ENCODE measurements around the gene SELE. TPM values are rescaled to one million over a fixed set of nuclear protein-coding genes. Genes with fewer than 3 reads are reported as not detected.

The SELE gene
- polyA plus RNA-seq (2013, experiment 1 of 2), result not detected
- polyA plus RNA-seq (2013, experiment 2 of 2), result not detected

GRCh38 chr1:169733924-169734323, at the start of gene SELE:
SELE (minus strand) TSS chr1:169734079; CDS start chr1:169733612, 467 bp downstream.
- Histone ChIP-seq H3K4me1 (ENCODE audit: control insufficient read depth, low read depth, low read length) (no peaks in the 10 kb centered on the region), H3K79me2 (ENCODE audit: control insufficient read depth, insufficient read depth, low read length) (no peaks in the 10 kb centered on the region), H3K27me3 (ENCODE audit: insufficient read depth, low read length, poor library complexity) (no peaks in the 10 kb centered on the region), H3K9ac (ENCODE audit: low read length) (no peak within 1 kb of the TSS), H3K4me3 (ENCODE audit: low read length) (no peak within 1 kb of the TSS), H3K23ac (ENCODE audit: low read length) (no peak within 1 kb of the TSS), H3K36me3 (ENCODE audit: control insufficient read depth, insufficient read depth, low read length) (no peaks in the 10 kb centered on the region), H3K4ac (ENCODE audit: low read depth, low read length) (no peak within 1 kb of the TSS), H2BK15ac (replicated peaks; ENCODE audit: low read depth) (no peak within 1 kb of the TSS), H3K27ac (ENCODE audit: low read depth, low read length) (no peak within 1 kb of the TSS), H3K79me1 (ENCODE audit: low read length) (no peaks in the 10 kb centered on the region), H4K8ac (ENCODE audit: low read depth, low read length) (no peak within 1 kb of the TSS), H2BK120ac (ENCODE audit: low read depth, low read length) (no peak within 1 kb of the TSS), H3K56ac (ENCODE audit: low read length) (no peak within 1 kb of the TSS), H3K18ac (ENCODE audit: low read length) (no peak within 1 kb of the TSS), H2BK5ac (ENCODE audit: low read length) (no peak within 1 kb of the TSS), H4K5ac (ENCODE audit: low read length) (no peak within 1 kb of the TSS), H3K4me2 (ENCODE audit: low read length) (no peak within 1 kb of the TSS), H2AK5ac (ENCODE audit: low read length) (no peak within 1 kb of the TSS)
- no CpG with 5 or more reads among the region's 7 CpGs for WGBS (ENCODE audit: extremely low coverage, insufficient coverage, low lambda C conversion rate)
- no peak for DNase-seq

GRCh38 chr1:169782596-169782995, 48.7 kb upstream of the SELE start:
- Histone ChIP-seq H3K9ac (ENCODE audit: low read length) (no peak overlapping the region), H3K18ac (ENCODE audit: low read length) (no peak overlapping the region), H3K27ac (ENCODE audit: low read depth, low read length) (no peak overlapping the region), H2BK120ac (ENCODE audit: low read depth, low read length) (no peak overlapping the region), H3K36me3 (ENCODE audit: control insufficient read depth, insufficient read depth, low read length) (no peaks in the 10 kb centered on the region), H3K23ac (ENCODE audit: low read length) (no peak overlapping the region), H4K8ac (ENCODE audit: low read depth, low read length) (no peak overlapping the region), H3K56ac (ENCODE audit: low read length) (no peak overlapping the region), H3K4me2 (ENCODE audit: low read length) (no peak overlapping the region), H3K4ac (ENCODE audit: low read depth, low read length) (no peak overlapping the region), H3K79me1 (ENCODE audit: low read length) (no peaks in the 10 kb centered on the region), H3K4me3 (ENCODE audit: low read length) (no peak overlapping the region), H3K4me1 (ENCODE audit: control insufficient read depth, low read depth, low read length) (peaks cover 3% of the 10 kb centered on the region), H3K27me3 (ENCODE audit: insufficient read depth, low read length, poor library complexity) (no peaks in the 10 kb centered on the region), H3K79me2 (ENCODE audit: control insufficient read depth, insufficient read depth, low read length) (no peaks in the 10 kb centered on the region), H2BK5ac (ENCODE audit: low read length) (no peak overlapping the region), H2AK5ac (ENCODE audit: low read length) (no peak overlapping the region), H2BK15ac (replicated peaks; ENCODE audit: low read depth) (no peak overlapping the region), H4K5ac (ENCODE audit: low read length) (no peak overlapping the region)
- no peak for DNase-seq
- WGBS (ENCODE audit: extremely low coverage, insufficient coverage, low lambda C conversion rate), result no CpG with 5 or more reads among the region's 3 CpGs

- Histone ChIP-seq H2AK5ac (ENCODE audit: low read length) (no peak overlapping the region), H3K23ac (ENCODE audit: low read length) (no peak overlapping the region), H3K4me3 (ENCODE audit: low read length) (no peak overlapping the region), H3K79me2 (ENCODE audit: control insufficient read depth, insufficient read depth, low read length) (no peaks in the 10 kb centered on the region), H3K4ac (ENCODE audit: low read depth, low read length) (peak overlapping the region; percentile 70), H3K79me1 (ENCODE audit: low read length) (no peaks in the 10 kb centered on the region), H2BK5ac (ENCODE audit: low read length) (no peak overlapping the region), H3K4me2 (ENCODE audit: low read length) (no peak overlapping the region), H3K18ac (ENCODE audit: low read length) (no peak overlapping the region), H3K4me1 (ENCODE audit: control insufficient read depth, low read depth, low read length) (peaks cover 10% of the 10 kb centered on the region), H3K56ac (ENCODE audit: low read length) (no peak overlapping the region), H3K27ac (ENCODE audit: low read depth, low read length) (no peak overlapping the region), H2BK15ac (replicated peaks; ENCODE audit: low read depth) (no peak overlapping the region), H2BK120ac (ENCODE audit: low read depth, low read length) (no peak overlapping the region), H3K27me3 (ENCODE audit: insufficient read depth, low read length, poor library complexity) (no peaks in the 10 kb centered on the region), H4K5ac (ENCODE audit: low read length) (no peak overlapping the region), H3K9ac (ENCODE audit: low read length) (no peak overlapping the region), H4K8ac (ENCODE audit: low read depth, low read length) (no peak overlapping the region), H3K36me3 (ENCODE audit: control insufficient read depth, insufficient read depth, low read length) (no peaks in the 10 kb centered on the region)
- no peak for DNase-seq
- no CpG with 5 or more reads among the region's 4 CpGs for WGBS (ENCODE audit: extremely low coverage, insufficient coverage, low lambda C conversion rate)
Measured at GRCh38 chr1:169779970-169780369, 46.1 kb upstream of the SELE start.

GRCh38 chr1:169779150-169779549, 45.3 kb upstream of the SELE start:
- H3K56ac ChIP-seq (ENCODE audit: low read length), result no peak overlapping the region
- H3K36me3 ChIP-seq (ENCODE audit: control insufficient read depth, insufficient read depth, low read length), result no peaks in the 10 kb centered on the region

GRCh38 chr1:169776440-169776839, 42.6 kb upstream of the SELE start:
- H3K18ac ChIP-seq (ENCODE audit: low read length), result no peak overlapping the region
- no peak overlapping the region for H4K8ac ChIP-seq (ENCODE audit: low read depth, low read length)
- no peaks in the 10 kb centered on the region for H3K79me2 ChIP-seq (ENCODE audit: control insufficient read depth, insufficient read depth, low read length)
- no peak overlapping the region for H3K56ac ChIP-seq (ENCODE audit: low read length)
- no peak overlapping the region for H3K4me2 ChIP-seq (ENCODE audit: low read length)
- no peak overlapping the region for H3K4me3 ChIP-seq (ENCODE audit: low read length)
- no peak overlapping the region for H3K9ac ChIP-seq (ENCODE audit: low read length)
- H2BK5ac ChIP-seq (ENCODE audit: low read length), result no peak overlapping the region
- H3K27ac ChIP-seq (ENCODE audit: low read depth, low read length), result no peak overlapping the region
- no peak overlapping the region for H4K5ac ChIP-seq (ENCODE audit: low read length)
- no peak overlapping the region for H3K4ac ChIP-seq (ENCODE audit: low read depth, low read length)
- H2BK120ac ChIP-seq (ENCODE audit: low read depth, low read length), result no peak overlapping the region
- peaks cover 10% of the 10 kb centered on the region for H3K4me1 ChIP-seq (ENCODE audit: control insufficient read depth, low read depth, low read length)
- H3K36me3 ChIP-seq (ENCODE audit: control insufficient read depth, insufficient read depth, low read length), result no peaks in the 10 kb centered on the region
- no peak overlapping the region for H2AK5ac ChIP-seq (ENCODE audit: low read length)
- no peaks in the 10 kb centered on the region for H3K79me1 ChIP-seq (ENCODE audit: low read length)
- no peaks in the 10 kb centered on the region for H3K27me3 ChIP-seq (ENCODE audit: insufficient read depth, low read length, poor library complexity)
- no peak overlapping the region for H3K23ac ChIP-seq (ENCODE audit: low read length)
- no peak for DNase-seq
- no CpG with 5 or more reads among the region's 3 CpGs for WGBS (ENCODE audit: extremely low coverage, insufficient coverage, low lambda C conversion rate)
- no peak overlapping the region for H2BK15ac ChIP-seq (replicated peaks; ENCODE audit: low read depth)

More at GRCh38 chr1:169779150-169779549, 45.3 kb upstream of the SELE start:
- H3K4me3 ChIP-seq (ENCODE audit: low read length), result no peak overlapping the region
- H2BK5ac ChIP-seq (ENCODE audit: low read length), result no peak overlapping the region
- no peak overlapping the region for H3K9ac ChIP-seq (ENCODE audit: low read length)
- H3K79me1 ChIP-seq (ENCODE audit: low read length), result no peaks in the 10 kb centered on the region
- H2AK5ac ChIP-seq (ENCODE audit: low read length), result no peak overlapping the region
- no peak overlapping the region for H2BK15ac ChIP-seq (replicated peaks; ENCODE audit: low read depth)
- no peak overlapping the region for H3K23ac ChIP-seq (ENCODE audit: low read length)
- no peaks in the 10 kb centered on the region for H3K27me3 ChIP-seq (ENCODE audit: insufficient read depth, low read length, poor library complexity)
- H3K4ac ChIP-seq (ENCODE audit: low read depth, low read length), result no peak overlapping the region
- peaks cover 10% of the 10 kb centered on the region for H3K4me1 ChIP-seq (ENCODE audit: control insufficient read depth, low read depth, low read length)
- H3K18ac ChIP-seq (ENCODE audit: low read length), result no peak overlapping the region
- H4K5ac ChIP-seq (ENCODE audit: low read length), result no peak overlapping the region
- H3K4me2 ChIP-seq (ENCODE audit: low read length), result no peak overlapping the region
- no peak overlapping the region for H4K8ac ChIP-seq (ENCODE audit: low read depth, low read length)
- H3K27ac ChIP-seq (ENCODE audit: low read depth, low read length), result no peak overlapping the region
- no peak for DNase-seq
- H3K79me2 ChIP-seq (ENCODE audit: control insufficient read depth, insufficient read depth, low read length), result no peaks in the 10 kb centered on the region
- H2BK120ac ChIP-seq (ENCODE audit: low read depth, low read length), result no peak overlapping the region

- no peak overlapping the region for H4K8ac ChIP-seq (ENCODE audit: low read depth, low read length)
- H3K18ac ChIP-seq (ENCODE audit: low read length), result no peak overlapping the region
- no peaks in the 10 kb centered on the region for H3K27me3 ChIP-seq (ENCODE audit: insufficient read depth, low read length, poor library complexity)
- no peaks in the 10 kb centered on the region for H3K4me1 ChIP-seq (ENCODE audit: control insufficient read depth, low read depth, low read length)
- no peak overlapping the region for H2BK120ac ChIP-seq (ENCODE audit: low read depth, low read length)
- no peak overlapping the region for H3K9ac ChIP-seq (ENCODE audit: low read length)
- WGBS (ENCODE audit: extremely low coverage, insufficient coverage, low lambda C conversion rate), result no CpG with 5 or more reads among the region's 2 CpGs
- no peaks in the 10 kb centered on the region for H3K36me3 ChIP-seq (ENCODE audit: control insufficient read depth, insufficient read depth, low read length)
- no peaks in the 10 kb centered on the region for H3K79me2 ChIP-seq (ENCODE audit: control insufficient read depth, insufficient read depth, low read length)
- no peak overlapping the region for H3K27ac ChIP-seq (ENCODE audit: low read depth, low read length)
- H3K4ac ChIP-seq (ENCODE audit: low read depth, low read length), result no peak overlapping the region
- no peak overlapping the region for H3K56ac ChIP-seq (ENCODE audit: low read length)
- H2AK5ac ChIP-seq (ENCODE audit: low read length), result no peak overlapping the region
- no peak overlapping the region for H3K23ac ChIP-seq (ENCODE audit: low read length)
- H2BK5ac ChIP-seq (ENCODE audit: low read length), result no peak overlapping the region
- H4K5ac ChIP-seq (ENCODE audit: low read length), result no peak overlapping the region
- H3K79me1 ChIP-seq (ENCODE audit: low read length), result no peaks in the 10 kb centered on the region
- no peak overlapping the region for H2BK15ac ChIP-seq (replicated peaks; ENCODE audit: low read depth)
- no peak overlapping the region for H3K4me3 ChIP-seq (ENCODE audit: low read length)
- no peak for DNase-seq
- H3K4me2 ChIP-seq (ENCODE audit: low read length), result no peak overlapping the region
Measured at GRCh38 chr1:169768161-169768560, 34.3 kb upstream of the SELE start.
